Measurements from ENCODE around the gene EFNA5. TPM values are rescaled to one million over a fixed set of nuclear protein-coding genes. Genes with fewer than 3 reads are reported as not detected.

Gene EFNA5
- total RNA-seq, 1 experiment from 2014 or later: 0.22 TPM

GRCh38 chr5:107361945-107362344 is 308.8 kb downstream of the EFNA5 start:
- no peaks in the 10 kb centered on the region for H3K9me2 ChIP-seq (ENCODE audit: insufficient read depth)
- H3K79me2 ChIP-seq (ENCODE audit: insufficient read depth, low read length): no peaks in the 10 kb centered on the region
- H3K27ac ChIP-seq (ENCODE audit: low read depth, low read length): no peak overlapping the region
- H3K4me1 ChIP-seq (ENCODE audit: control insufficient read depth in 1 of 2, insufficient read depth in 2 of 2, low read length in 2 of 2): peaks cover 0 to 5% of the 10 kb centered on the region in 2 experiments; a peak in 1 of 4 replicates
- intact Hi-C loops (cut with micrococcal nuclease): no loop called here
- no peak overlapping the region for H3K4me3 ChIP-seq (replicated peaks in 1 of 2; ENCODE audit: low read depth in 1 of 2, low read length in 2 of 2)
- no peak for DNase-seq (ENCODE audit: low read depth, low spot score)
- no peaks in the 10 kb centered on the region for H3K36me3 ChIP-seq (ENCODE audit: control insufficient read depth in 1 of 2, insufficient read depth in 2 of 2, low read length in 2 of 2)
- H3K4me2 ChIP-seq (ENCODE audit: low read length): no peak overlapping the region
- H3K9ac ChIP-seq (ENCODE audit: low read length): no peak overlapping the region
- ChIA-PET CTCF (no interaction called here), POLR2A (no interaction called here), RAD21 (ENCODE audit: low non-redundant PET in 1 of 2, low total read pairs in 2 of 2, uncharacterized antibody in 2 of 2, unreplicated experiment in 2 of 2) (no interaction called here)
- no peaks in the 10 kb centered on the region for H3K9me3 ChIP-seq (ENCODE audit: control insufficient read depth in 1 of 2, insufficient read depth in 1 of 2, low read depth in 1 of 2, low read length in 2 of 2)
- H4K20me1 ChIP-seq (ENCODE audit: insufficient read depth): no peaks in the 10 kb centered on the region
- no peak for ATAC-seq
- H3K27me3 ChIP-seq (ENCODE audit: insufficient read depth, low read length): no peaks in the 10 kb centered on the region
- no TSS peak for BruUV-seq (replicated peaks)
- TF ChIP-seq ZBTB33 (IDR thresholded peaks at IDR 0.05; ENCODE audit: extremely low read depth, insufficient replicate concordance, low read length) (no peak), RAD21 (IDR thresholded peaks at IDR 0.05; ENCODE audit: low read depth) (no peak), EZH2phosphoT487 (IDR thresholded peaks at IDR 0.05; ENCODE audit: borderline replicate concordance) (no peak), POLR2A (IDR thresholded peaks at IDR 0.05; ENCODE audit: borderline replicate concordance, extremely low read depth, insufficient read depth, insufficient read length) (no peak), CTCF (IDR thresholded peaks at IDR 0.05 in 2 of 3, conservative IDR thresholded peaks at IDR 0.05 in 1 of 3; ENCODE audit: borderline replicate concordance in 1 of 3, insufficient read depth in 1 of 3, low read depth in 2 of 3, low read length in 2 of 3) (no peak), CBX3 (IDR thresholded peaks at IDR 0.05; ENCODE audit: low read depth) (no peak), SIN3A (IDR thresholded peaks at IDR 0.05; ENCODE audit: low read depth) (no peak), YY1 (IDR thresholded peaks at IDR 0.05; ENCODE audit: extremely low read depth, insufficient replicate concordance, low read depth, low read length) (no peak), TCF7L2 (IDR thresholded peaks at IDR 0.05; ENCODE audit: borderline replicate concordance, extremely low read depth, insufficient read depth, insufficient read length) (no peak), POLR2AphosphoS5 (IDR thresholded peaks at IDR 0.05; ENCODE audit: low read depth, low read length) (no peak), EZH2 (IDR thresholded peaks at IDR 0.05) (no peak)
- TF ChIP-seq, protein P1, sequence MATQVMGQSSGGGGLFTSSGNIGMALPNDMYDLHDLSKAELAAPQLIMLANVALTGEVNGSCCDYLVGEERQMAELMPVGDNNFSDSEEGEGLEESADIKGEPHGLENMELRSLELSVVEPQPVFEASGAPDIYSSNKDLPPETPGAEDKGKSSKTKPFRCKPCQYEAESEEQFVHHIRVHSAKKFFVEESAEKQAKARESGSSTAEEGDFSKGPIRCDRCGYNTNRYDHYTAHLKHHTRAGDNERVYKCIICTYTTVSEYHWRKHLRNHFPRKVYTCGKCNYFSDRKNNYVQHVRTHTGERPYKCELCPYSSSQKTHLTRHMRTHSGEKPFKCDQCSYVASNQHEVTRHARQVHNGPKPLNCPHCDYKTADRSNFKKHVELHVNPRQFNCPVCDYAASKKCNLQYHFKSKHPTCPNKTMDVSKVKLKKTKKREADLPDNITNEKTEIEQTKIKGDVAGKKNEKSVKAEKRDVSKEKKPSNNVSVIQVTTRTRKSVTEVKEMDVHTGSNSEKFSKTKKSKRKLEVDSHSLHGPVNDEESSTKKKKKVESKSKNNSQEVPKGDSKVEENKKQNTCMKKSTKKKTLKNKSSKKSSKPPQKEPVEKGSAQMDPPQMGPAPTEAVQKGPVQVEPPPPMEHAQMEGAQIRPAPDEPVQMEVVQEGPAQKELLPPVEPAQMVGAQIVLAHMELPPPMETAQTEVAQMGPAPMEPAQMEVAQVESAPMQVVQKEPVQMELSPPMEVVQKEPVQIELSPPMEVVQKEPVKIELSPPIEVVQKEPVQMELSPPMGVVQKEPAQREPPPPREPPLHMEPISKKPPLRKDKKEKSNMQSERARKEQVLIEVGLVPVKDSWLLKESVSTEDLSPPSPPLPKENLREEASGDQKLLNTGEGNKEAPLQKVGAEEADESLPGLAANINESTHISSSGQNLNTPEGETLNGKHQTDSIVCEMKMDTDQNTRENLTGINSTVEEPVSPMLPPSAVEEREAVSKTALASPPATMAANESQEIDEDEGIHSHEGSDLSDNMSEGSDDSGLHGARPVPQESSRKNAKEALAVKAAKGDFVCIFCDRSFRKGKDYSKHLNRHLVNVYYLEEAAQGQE (IDR thresholded peaks at IDR 0.05; ENCODE audit: low read depth): no peak
- TF ChIP-seq, protein P2, sequence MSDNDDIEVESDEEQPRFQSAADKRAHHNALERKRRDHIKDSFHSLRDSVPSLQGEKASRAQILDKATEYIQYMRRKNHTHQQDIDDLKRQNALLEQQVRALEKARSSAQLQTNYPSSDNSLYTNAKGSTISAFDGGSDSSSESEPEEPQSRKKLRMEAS (IDR thresholded peaks at IDR 0.05): no peak
- no peak overlapping the region for H2AFZ ChIP-seq (ENCODE audit: low read depth, low read length, poor library complexity, severe bottlenecking)
